ENCODE data around the gene SLC5A2. TPM values are rescaled to one million over a fixed set of nuclear protein-coding genes. Genes with fewer than 3 reads are reported as not detected.

Gene SLC5A2
- total and polyA plus RNA-seq, 2 experiments from 2014 or later, result 0.36 to 4.9 TPM

DNA sequence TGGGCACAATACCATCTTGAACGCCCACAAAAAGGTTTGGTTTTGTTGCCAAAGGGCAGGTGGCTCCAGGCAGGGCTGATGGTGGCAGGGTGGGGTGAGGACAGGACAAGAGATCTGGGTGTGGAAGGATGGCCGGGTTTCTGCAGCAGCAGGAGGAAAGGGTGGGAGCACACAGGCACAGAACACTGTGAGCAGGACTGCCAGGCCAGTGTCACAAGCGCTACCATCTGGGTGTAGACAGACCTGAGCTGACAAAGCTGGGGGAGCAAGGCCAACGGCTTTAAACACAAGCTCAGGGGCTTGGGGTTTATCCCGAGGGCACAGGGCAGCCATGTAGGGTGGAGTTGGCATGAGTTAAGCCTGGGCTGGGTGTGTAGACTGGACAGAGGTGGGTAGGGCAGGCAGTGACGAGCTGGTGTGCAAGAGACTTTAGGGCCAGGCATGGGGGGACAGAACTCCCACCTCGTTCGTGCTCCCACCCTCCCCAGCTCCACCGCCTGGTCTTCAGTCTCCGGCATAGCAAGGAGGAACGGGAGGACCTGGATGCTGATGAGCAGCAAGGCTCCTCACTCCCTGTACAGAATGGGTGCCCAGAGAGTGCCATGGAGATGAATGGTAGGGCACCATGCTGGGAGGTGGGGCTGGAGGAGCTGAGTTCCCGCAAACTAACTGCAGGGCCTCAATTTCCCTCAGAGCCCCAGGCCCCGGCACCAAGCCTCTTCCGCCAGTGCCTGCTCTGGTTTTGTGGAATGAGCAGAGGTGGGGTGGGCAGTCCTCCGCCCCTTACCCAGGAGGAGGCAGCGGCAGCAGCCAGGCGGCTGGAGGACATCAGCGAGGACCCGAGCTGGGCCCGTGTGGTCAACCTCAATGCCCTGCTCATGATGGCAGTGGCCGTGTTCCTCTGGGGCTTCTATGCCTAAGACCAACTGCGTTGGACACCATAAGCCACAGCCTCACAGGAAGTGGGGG, 7.0 kb downstream of the SLC5A2 start:
- H3K36me3 ChIP-seq, result peaks cover 10% of the 10 kb centered on the region
- DNase-seq (ENCODE audit: low read depth in 1 of 2, low spot score in 1 of 2), result no peak
- TF ChIP-seq, protein P1, sequence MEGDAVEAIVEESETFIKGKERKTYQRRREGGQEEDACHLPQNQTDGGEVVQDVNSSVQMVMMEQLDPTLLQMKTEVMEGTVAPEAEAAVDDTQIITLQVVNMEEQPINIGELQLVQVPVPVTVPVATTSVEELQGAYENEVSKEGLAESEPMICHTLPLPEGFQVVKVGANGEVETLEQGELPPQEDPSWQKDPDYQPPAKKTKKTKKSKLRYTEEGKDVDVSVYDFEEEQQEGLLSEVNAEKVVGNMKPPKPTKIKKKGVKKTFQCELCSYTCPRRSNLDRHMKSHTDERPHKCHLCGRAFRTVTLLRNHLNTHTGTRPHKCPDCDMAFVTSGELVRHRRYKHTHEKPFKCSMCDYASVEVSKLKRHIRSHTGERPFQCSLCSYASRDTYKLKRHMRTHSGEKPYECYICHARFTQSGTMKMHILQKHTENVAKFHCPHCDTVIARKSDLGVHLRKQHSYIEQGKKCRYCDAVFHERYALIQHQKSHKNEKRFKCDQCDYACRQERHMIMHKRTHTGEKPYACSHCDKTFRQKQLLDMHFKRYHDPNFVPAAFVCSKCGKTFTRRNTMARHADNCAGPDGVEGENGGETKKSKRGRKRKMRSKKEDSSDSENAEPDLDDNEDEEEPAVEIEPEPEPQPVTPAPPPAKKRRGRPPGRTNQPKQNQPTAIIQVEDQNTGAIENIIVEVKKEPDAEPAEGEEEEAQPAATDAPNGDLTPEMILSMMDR (IDR thresholded peaks at IDR 0.05; ENCODE audit: low read depth, low read length), result no peak

DNA sequence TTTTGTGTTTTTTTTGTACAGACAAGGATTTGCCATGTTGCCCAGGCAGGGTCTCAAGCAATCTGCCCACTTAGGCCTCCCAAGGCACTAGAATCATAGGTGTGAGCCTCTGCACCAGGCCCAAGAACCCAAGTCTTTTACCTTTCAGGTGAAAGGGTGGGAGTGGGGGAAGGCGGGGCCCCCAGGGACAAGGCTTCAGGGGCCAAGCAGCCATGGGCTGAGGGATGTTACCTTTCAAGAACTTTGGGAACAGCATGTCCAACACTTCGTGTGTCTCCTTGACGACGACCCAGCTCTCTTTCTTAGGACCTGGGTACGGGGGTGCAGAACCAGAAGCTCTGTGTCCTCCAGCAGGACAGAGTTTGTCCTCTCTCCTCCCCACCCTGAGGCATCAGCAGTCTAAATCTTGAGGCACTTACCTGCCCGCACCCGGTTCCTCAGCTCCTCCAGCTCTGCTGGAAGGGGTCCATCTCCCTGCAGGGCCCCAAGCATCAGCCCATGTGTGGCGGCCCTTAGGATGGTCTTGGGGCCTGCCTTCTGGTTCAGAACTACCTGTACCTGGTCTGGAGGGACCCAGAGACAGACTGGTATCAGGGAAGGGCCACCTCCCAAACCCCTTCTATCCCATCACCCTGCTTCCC, 9.0 kb downstream of the SLC5A2 start:
- Histone ChIP-seq H3K4me3 (no peak overlapping the region), H3K27me3 (peaks cover 18% of the 10 kb centered on the region), H3K36me3 (peaks cover 13% of the 10 kb centered on the region), H3K4me1 (ENCODE audit: low read depth) (no peaks in the 10 kb centered on the region), H3K27ac (no peak overlapping the region), H3K9me3 (ENCODE audit: low read depth) (no peaks in the 10 kb centered on the region)
- TF ChIP-seq, protein P1 (IDR thresholded peaks at IDR 0.05; ENCODE audit: low read depth, low read length), result no peak
- no peak for DNase-seq (ENCODE audit: low read depth in 1 of 2, low spot score in 1 of 2)

More for the DNA sequence above, 7.0 kb downstream of the SLC5A2 start:
- Histone ChIP-seq H3K27me3 (peaks cover 38% of the 10 kb centered on the region), H3K4me1 (ENCODE audit: low read depth) (no peaks in the 10 kb centered on the region), H3K4me3 (no peak overlapping the region), H3K9me3 (ENCODE audit: low read depth) (no peaks in the 10 kb centered on the region), H3K27ac (no peak overlapping the region)

DNA sequence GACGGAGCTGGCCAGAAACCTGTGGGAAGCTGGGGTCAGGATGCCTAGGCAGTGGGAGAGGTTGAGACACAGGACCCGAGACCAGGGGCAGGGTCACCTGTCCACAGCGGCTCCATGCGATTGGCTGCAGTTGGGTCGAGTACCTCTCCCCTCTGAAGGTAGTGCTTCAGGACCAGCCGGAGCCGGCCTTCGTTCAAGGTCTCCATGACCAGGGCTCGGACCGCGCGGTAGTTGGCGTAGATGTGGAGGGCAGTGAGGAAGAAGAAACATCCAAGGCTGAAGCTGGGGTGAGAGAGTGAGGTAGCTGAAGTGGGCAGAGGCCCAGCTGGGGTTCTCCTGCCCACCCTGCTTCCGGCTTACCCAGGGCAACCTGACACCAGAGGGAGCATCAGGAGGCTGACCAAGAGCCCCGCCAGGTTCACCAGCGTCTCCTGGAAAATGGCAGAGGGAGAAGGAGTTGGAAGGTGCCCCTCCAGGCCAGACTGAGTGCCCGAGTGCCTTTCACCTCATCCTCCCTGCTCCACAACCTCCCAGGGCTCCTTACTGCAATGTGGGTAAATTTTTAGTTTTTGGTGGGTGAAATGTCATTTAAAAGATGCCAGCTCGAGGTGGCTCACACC, 10.7 kb downstream of the SLC5A2 start:
- Histone ChIP-seq H3K4me3 (no peak overlapping the region), H3K36me3 (peaks cover 16% of the 10 kb centered on the region), H3K27ac (no peak overlapping the region), H3K9me3 (ENCODE audit: low read depth) (no peaks in the 10 kb centered on the region), H3K4me1 (ENCODE audit: low read depth) (no peaks in the 10 kb centered on the region), H3K27me3 (peaks cover 1% of the 10 kb centered on the region)
- DNase-seq (ENCODE audit: low read depth in 1 of 2, low spot score in 1 of 2), result no peak
- TF ChIP-seq, protein P1 (IDR thresholded peaks at IDR 0.05; ENCODE audit: low read depth, low read length), result no peak

DNA sequence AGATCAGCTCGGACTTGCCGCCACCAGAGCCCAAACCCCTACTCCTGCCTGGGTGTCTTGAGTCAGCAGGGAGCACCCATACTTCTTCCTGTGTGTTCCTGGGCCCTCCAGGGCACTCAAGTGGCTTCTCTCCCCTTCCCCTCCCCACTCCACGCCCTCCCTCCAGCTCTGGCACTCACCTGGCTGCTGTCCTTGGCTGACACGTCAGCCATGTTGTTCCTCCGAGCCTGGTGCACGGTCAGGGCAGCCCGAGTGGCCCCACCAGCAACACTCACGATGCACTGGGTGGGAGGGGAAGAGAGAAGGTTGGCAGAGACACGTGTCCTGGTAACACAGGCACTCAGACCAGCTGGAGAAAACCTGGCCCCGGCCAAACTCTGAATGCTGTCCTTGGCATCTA, 13.7 kb downstream of the SLC5A2 start:
- TF ChIP-seq, protein P1 (IDR thresholded peaks at IDR 0.05; ENCODE audit: low read depth, low read length), result no peak
- H3K27me3 ChIP-seq, result no peaks in the 10 kb centered on the region
- H3K9me3 ChIP-seq (ENCODE audit: low read depth), result no peaks in the 10 kb centered on the region
- no peak overlapping the region for H3K4me3 ChIP-seq
- H3K27ac ChIP-seq, result no peak overlapping the region
- no peak for DNase-seq (ENCODE audit: low read depth in 1 of 2, low spot score in 1 of 2)
- H3K4me1 ChIP-seq (ENCODE audit: low read depth), result no peaks in the 10 kb centered on the region
- peaks cover 16% of the 10 kb centered on the region for H3K36me3 ChIP-seq

DNA sequence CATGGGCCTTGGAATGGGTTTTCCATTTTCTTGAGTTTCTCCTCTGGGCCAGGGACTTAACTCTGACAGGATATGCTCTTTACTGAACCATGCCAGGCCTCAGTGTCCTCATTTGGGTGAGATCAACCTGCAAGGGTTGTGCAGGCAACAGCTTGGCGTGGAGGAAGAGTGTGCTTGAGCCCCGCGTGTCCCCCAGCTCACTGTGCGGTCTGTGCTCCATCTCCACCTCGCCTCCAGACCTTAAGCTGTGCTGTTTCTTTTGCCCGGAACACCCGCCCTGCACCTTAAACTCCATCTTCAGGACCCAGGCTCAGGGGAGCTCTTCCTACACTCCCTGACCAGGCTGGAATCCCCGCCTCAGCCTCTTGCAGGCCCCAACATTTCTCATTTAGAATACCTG, 15.6 kb downstream of the SLC5A2 start:
- DNase-seq (ENCODE audit: low read depth in 1 of 2, low spot score in 1 of 2), result no peak
- TF ChIP-seq, protein P1 (IDR thresholded peaks at IDR 0.05; ENCODE audit: low read depth, low read length), result no peak
- Histone ChIP-seq H3K4me1 (ENCODE audit: low read depth) (no peaks in the 10 kb centered on the region), H3K9me3 (ENCODE audit: low read depth) (no peaks in the 10 kb centered on the region), H3K27me3 (no peaks in the 10 kb centered on the region), H3K27ac (no peak overlapping the region), H3K4me3 (no peak overlapping the region), H3K36me3 (peaks cover 7% of the 10 kb centered on the region)

Data from cardiac muscle cell (in vitro differentiated cells and primary cell).